GM18909 (cell line): ENCODE results near the gene OLFML1.

Source experiments
- ATAC-seq: cut with Tn5 transposase; IDR thresholded peaks from one replicate; pipeline ENCODE4 v1.9.1; 2021; ENCODE audit warnings: mild to moderate bottlenecking; ENCODE audit not compliant: unreplicated experiment, poor library complexity

The OLFML1 gene

DNA sequence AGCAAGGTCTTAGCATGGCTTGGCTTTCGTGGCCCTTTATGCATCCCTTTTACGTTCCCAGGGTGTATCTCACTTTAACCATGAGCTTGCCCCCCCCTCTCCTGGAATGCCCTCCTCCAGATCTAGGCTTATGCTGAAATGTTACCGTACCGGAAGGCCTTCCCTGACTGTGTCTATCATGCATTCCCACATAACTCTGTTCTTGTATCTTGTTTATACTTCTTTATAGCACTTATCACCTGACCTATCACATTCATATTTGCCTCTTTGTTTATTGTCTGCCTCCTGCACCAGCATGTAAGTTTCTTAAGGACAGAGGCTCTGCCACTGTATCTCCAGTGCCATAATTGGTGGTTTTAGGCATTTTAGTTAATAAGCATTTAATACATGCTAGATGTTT lies 67.4 kb downstream of the OLFML1 start:
- no peak for ATAC-seq

DNA sequence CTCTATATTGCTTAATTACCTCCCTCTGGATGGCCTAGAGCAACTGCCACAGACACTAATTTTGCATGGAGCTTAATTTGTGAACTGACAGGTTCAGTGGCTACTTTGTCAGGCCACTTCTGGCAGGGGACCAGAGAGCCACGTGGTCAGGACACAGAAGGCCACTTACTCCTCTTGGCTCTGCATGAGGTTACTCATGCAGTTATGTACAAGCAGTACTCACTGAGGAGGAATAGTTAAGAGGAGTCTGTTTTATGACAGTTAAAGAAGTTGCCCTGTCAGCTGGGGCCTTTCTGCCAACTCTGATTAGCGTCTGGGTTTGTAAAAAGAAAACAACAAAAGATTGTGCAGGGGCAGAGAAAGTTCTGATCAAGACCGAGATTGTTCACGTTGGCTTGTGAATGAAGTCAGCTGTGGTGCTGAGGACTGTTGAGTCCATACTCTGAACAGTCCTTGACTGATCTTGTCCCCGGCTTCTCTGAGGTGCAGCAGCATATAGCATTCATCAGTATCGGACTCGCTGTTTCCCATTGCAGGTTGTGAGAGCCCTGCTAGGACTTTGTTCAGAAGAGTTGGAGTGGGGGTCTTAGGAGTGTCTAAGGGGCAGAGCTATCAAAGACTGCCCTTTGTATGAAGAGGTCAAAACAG lies 69.9 kb downstream of the OLFML1 start:
- no peak for ATAC-seq

DNA sequence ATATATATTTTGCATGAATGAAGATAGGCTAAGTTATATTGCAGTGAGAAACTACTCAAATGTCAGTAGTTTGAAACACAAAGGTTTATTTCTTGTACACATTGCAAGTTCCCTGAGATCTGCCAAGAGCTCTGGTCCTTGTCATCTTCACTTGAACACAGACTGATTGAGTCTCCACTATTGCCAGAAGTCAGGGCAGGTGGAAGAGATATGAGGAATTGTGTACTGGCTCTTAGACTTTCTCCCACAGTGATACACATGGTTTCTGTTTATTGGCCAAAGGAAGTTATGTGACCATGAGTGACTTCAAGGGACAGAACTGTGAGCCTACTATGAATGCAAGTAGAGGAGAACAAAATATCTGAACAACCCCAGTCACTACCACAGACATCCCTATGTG lies 72.7 kb downstream of the OLFML1 start:
- no peak for ATAC-seq

DNA sequence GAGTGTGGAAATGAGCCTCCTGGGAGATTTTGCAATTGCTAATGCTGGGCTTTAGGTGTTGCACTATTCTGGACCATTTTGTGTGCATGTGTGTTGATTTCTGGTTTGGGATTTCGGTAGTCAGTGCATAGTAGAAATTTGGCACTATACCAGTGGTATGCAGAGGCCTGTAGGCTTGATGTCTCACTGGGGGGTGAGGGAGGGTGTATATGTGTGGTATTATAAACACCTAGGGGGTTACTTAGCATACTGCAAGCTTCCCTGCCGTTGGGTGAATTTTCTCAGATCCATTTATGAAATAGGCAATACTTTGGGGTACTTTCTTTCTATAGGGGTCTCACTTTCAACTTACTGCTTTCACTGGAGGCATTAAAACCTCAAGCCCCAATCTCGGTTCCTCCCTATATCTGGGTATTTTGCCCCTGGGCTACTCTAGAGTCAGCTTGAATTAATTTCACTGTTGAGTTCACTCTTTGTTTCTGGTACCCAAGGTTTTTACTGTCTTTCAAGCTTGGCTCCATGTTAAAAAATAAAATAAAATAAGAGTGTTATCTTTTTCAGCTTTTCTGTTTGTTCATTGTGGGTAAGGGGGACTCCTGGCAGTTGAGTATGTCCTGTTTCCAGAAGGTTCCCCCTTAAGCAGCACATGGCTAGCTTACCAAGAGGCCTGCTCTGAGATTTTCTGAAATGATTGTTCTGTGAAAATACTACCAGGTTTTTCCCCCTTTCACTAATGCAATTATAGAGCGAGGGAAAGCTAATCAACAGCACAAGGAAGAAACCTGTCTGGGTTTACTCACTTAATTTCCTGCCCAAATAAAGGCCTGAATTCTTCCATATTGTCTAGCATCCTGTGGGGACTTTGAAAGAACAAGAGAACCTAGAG lies 74.3 kb downstream of the OLFML1 start:
- peak; percentile 63 for ATAC-seq
